Stimulated activated CD4-positive, alpha-beta T cell treated with anti-CD3 and anti-CD28 coated beads, Interleukin-1b, Interleukin-23, amount 100 ng/mL, for 4 hours (primary cell): Measurements from ENCODE around the gene TBCK.
"Not testable (repeated sequence)": the region's sequence is repeated elsewhere in the genome, so short reads cannot be mapped to it uniquely, and the experiment has no call there.

Experiments used
- DNase-seq, 2 donors: peaks; one replicate each; pipeline ENCODE4 v3.0.0-alpha.2; 2020; ENCODE audit warnings: low read depth in 2 of 2

The TBCK gene

DNA sequence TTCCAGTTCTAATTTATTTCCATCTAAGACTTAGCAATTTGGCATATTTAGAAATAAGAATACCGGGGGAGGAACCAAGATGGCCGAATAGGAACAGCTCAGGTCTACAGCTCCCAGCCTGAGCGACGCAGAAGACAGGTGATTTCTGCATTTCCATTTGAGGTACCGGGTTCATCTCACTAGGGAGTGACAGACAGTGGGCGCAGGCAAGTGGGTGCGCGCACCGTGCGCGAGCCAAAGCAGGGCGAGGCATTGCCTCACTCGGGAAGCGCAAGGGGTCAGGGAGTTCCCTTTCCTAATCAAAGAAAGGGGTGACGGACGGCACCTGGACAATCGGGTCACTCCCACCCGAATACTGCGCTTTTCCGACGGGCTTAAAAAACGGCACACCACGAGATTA lies 102.7 kb downstream of the TBCK start:
- not testable (repeated sequence) for DNase-seq

GRCh38 chr4:106210021-106210420 lies 106.0 kb downstream of the TBCK start:
- no peak for DNase-seq

GRCh38 chr4:106208481-106209460 lies 107.2 kb downstream of the TBCK start:
- no peak for DNase-seq

DNA sequence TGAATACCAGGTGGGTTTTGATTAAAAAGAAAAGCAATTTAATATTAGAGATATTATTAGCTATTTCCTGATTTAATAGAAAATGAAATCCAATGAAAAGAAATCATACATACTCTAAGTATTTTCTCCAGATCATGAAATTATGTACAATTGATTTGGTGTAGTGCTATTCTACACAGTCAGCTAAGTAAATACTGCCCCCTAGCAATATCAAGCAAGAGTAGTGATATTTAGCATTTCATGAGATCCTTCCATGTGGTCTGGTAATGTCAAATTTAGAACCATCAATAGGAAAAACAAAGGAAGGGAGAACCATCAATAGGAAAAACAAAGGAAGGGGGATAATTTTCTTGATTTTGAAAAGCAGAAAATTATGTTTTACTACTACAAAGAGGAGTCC lies 114.6 kb downstream of the TBCK start:
- no peak for DNase-seq

- DNase-seq = no peak
These were observed 120.5 kb downstream of the TBCK start for GRCh38 chr4:106195435-106195950.

DNA sequence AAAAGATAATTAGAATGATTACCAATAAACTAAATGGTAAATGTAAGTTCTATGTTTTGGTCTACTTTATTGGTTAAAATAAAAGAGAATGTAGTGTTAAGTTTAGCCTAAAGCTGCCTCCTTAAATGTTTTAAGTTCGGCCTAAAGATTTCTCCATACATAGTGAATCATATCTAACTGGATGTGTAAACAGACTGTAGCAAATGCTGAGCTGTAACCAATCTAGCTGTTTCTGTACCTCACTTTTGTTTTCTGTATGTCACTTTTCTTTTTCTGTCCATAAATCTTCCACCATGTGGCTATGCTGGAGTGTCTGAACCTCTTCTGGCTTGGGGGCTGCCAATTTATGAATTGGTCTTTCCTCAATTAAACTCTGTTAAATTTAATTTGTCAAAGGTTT lies 121.2 kb downstream of the TBCK start:
- no peak for DNase-seq

GRCh38 chr4:106192131-106192530 lies 123.9 kb downstream of the TBCK start:
- DNase-seq = no peak

- no peak for DNase-seq
These were observed 129.8 kb downstream of the TBCK start for GRCh38 chr4:106186201-106186600.

- no peak for DNase-seq
These were observed 132.5 kb downstream of the TBCK start for GRCh38 chr4:106183551-106183950.

GRCh38 chr4:106172861-106173260 lies 143.1 kb downstream of the TBCK start:
- no peak for DNase-seq

DNA sequence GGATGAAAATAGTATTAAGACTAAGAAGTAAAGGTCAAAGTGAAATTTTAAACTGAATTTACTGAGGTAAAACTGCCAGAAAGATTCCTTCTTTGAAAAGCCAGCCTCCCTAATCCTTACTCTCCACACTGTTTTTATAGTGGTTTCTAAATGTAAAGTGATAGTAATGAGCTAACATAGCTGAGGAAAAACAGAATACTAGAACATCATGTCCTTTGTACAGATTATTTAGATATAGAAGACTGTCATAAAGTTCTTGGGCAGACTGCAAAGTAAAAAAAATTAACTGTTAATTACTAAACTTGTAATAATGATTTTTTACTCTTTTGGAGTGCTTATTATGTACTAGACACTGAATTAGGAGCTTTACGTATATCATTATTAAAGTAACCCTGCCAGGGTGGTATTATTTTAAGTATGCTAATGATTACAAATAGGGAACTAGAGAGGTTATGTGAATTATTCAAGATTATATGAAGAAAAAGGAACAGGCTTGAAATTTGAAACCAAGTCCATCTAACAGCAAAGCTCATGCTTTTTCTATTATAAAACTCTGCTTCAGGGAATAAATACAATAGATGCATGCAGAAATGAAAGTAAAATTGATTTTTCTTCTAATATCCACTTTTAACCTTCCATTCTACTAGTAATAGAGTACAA lies 150.5 kb downstream of the TBCK start:
- no peak for DNase-seq

GRCh38 chr4:106162278-106162677 lies 153.7 kb downstream of the TBCK start:
- no peak for DNase-seq

- no peak for DNase-seq
These were observed 155.4 kb downstream of the TBCK start for GRCh38 chr4:106160560-106160959.

DNA sequence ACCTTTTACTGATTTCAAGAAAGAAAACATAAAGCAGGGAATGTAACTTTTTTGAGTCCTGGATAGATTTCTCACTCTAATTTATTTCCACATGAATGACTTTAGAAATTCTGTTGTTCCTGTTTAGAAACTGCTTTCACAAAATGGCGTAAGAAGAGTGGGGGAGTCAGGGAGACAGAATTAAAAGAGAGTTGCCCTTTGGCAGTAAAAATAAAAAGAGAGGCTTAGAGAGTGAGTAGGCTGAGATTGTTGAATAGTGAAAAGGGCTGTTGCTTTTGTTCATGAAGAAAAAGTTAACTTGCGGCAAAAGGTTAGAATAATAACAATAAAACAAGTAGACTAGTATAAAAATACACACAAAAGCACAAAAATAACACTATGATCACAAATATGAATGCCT lies 166.1 kb downstream of the TBCK start:
- no peak for DNase-seq

DNA sequence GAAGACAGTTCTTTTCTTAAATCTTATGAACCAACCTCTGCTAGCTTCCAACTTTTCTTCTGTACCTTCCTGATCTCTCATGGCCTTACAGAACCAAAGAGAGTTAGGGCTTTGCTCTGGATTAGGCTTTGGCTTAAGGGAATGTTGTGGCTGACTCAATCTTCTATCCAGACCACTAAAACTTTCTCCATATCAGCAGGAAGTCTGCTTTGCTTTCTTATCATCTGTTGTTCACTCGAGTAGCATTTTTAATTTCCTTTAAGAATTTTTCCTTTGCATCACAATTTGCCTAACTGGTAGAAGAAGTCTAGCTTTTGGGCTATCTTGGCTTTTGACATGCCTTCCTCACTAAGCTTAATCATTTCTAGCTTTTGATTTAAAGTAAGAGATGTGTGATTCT lies 167.0 kb downstream of the TBCK start:
- no peak for DNase-seq

DNA sequence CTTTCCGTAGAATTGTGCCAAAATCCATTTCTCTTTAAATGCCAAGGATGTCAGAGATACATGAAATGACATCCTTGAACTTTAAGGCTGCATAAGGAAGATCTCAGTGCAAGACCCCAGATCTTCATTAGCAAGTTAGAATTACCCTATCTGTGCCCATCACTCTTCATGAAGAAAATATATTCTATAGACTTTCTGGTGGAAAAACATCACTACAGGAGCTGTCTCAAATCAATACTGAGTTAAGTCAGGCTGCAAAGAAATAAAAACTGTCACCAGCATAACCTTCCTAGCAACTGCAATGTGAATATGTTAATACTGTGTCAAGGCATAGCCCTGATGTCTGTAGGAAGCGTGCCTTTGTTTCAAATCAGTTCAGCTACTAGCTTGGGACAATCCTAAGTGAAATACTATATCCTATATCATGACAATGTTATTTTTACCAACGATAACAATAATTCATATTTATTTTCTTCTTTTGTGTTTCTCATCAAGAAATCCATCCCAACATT lies 173.3 kb downstream of the TBCK start:
- DNase-seq = no peak

DNA sequence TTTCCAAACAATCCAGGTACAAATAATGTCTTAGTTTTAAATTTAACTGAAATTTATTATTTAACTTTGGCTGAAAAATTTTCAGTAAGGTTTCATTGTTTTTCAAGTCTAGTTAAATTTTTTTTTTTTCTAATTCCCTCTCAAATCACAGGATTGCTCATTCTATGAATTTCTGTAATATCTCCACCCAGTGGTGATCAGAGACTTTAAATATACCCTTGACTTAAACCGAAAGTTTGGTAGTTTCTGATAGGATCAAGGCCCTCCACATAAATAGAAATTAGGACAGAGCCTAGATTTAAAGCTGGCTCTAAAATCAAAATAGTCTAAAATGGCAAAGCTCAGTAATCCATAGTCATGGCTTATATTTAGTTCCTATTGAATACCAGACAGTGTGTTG lies 175.4 kb downstream of the TBCK start:
- DNase-seq = no peak

DNA sequence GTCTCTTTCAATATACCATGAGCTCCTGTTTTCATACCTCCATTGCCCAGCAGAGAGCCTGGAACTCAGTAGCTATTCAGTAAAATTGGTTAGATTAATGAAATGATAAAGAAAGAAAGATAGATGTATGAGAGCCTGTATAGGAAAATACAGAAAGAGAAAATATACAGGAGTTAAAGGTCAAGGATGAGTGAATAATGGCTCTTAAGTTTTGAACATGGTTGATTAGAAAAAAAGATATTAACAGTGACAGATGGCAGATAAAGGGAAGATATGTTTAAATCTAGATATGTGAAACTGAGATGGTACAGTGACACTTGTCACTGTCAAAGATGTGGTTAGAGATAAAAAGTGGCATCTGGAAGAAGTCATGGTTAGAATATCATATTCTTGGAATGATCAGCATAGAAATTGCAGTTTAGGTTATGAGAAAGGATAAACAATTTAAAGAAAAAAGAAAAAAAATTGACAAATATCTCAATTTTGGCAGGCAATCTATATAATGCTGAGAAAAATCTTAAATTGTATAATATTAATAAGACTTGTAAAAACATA lies 179.2 kb downstream of the TBCK start:
- DNase-seq = no peak

GRCh38 chr4:106132045-106132444 lies 184.0 kb downstream of the TBCK start:
- DNase-seq = no peak

DNA sequence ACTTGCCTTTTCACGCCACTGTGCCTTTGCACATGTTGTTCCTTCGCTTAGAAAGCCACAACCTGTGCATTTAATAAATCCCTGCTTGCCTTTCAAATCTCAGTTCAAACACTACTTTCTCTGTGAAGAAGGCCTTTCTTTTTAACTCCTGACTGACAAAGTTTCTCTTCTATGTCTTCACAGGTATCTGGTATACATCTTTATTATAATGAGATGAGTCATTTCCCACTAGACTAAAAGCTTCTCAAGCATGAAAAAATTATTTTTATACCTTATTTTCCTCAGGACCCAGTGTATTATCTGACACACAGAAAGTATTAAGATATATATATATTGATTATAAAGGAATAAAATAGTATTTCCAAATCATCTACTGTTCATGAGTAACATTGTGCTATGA lies 189.9 kb downstream of the TBCK start:
- DNase-seq = no peak

- not testable (repeated sequence) for DNase-seq
These were observed 196.0 kb downstream of the TBCK start for GRCh38 chr4:106119949-106120555.

- DNase-seq = no peak
These were observed 200.0 kb downstream of the TBCK start for GRCh38 chr4:106116025-106116424.
